Measurements from ENCODE around the gene KDM4D.
"Not testable (repeated sequence)": the region's sequence is repeated elsewhere in the genome, so short reads cannot be mapped to it uniquely, and the experiment has no call there.

The KDM4D gene

GRCh38 chr11:94959179-94959578 lies 14.3 kb upstream of the KDM4D start:
- no peak for DNase-seq

- DNase-seq = no peak
Observed at GRCh38 chr11:94960488-94960887, 13.0 kb upstream of the KDM4D start.

- no peak for DNase-seq
Observed at GRCh38 chr11:94961255-94961654, 12.3 kb upstream of the KDM4D start.

GRCh38 chr11:94964934-94965333 lies 8.6 kb upstream of the KDM4D start:
- DNase-seq = no peak

GRCh38 chr11:94968334-94968958 lies 5.1 kb upstream of the KDM4D start:
- DNase-seq = no peak

- no peak for DNase-seq
Observed at GRCh38 chr11:94972700-94973098, 810 bp upstream of the KDM4D start.

- no peak for DNase-seq
Observed at GRCh38 chr11:94974178-94974577, 669 bp downstream of the KDM4D start.

GRCh38 chr11:94975599-94975998 lies 2.1 kb downstream of the KDM4D start:
- DNase-seq = no peak

- DNase-seq = no peak
Observed at GRCh38 chr11:94987378-94987777, 13.9 kb downstream of the KDM4D start.

GRCh38 chr11:94988748-94989147 lies 15.2 kb downstream of the KDM4D start:
- DNase-seq = no peak

- no peak for DNase-seq
Observed at GRCh38 chr11:94993400-94993943, 20.0 kb downstream of the KDM4D start.

GRCh38 chr11:94997437-94997836 lies 23.9 kb downstream of the KDM4D start:
- no peak for DNase-seq

- no peak for DNase-seq
Observed at GRCh38 chr11:94998285-94998684, 24.8 kb downstream of the KDM4D start.

GRCh38 chr11:95003716-95004115 lies 30.2 kb downstream of the KDM4D start:
- DNase-seq = no peak

- no peak for DNase-seq
Observed at GRCh38 chr11:95005642-95006041, 32.1 kb downstream of the KDM4D start.

- no peak for DNase-seq
Observed at GRCh38 chr11:95011376-95011775, 37.9 kb downstream of the KDM4D start.

- DNase-seq = no peak
Observed at GRCh38 chr11:95014184-95014821, 40.8 kb downstream of the KDM4D start.

- DNase-seq = no peak
Observed at GRCh38 chr11:95016139-95016538, 42.6 kb downstream of the KDM4D start.

- not testable (repeated sequence) for DNase-seq
Observed at GRCh38 chr11:95021468-95021867, 48.0 kb downstream of the KDM4D start.

GRCh38 chr11:95024958-95025357 lies 51.4 kb downstream of the KDM4D start, which contains the start of gene KDM4E:
Gene KDM4E, plus strand, starts transcription at chr11:95025258. Its CDS starts 300 bp downstream, at chr11:95025558.
- no peak for DNase-seq

GRCh38 chr11:95025594-95025993 lies 52.1 kb downstream of the KDM4D start:
- DNase-seq = not testable (repeated sequence)

- no peak for DNase-seq
Observed at GRCh38 chr11:95028357-95028756, 54.8 kb downstream of the KDM4D start.

- no peak for DNase-seq
Observed at GRCh38 chr11:95033051-95033450, 59.5 kb downstream of the KDM4D start.

- DNase-seq = no peak
Observed at GRCh38 chr11:95035316-95035715, 61.8 kb downstream of the KDM4D start.

All from NCI-H526 treated with DMSO at 0.1 percent for 48 hours (cell line).